Glutamatergic neuron (in vitro differentiated cells): Measurements from ENCODE around the gene GLT1D1. TPM values are rescaled to one million over a fixed set of nuclear protein-coding genes. Genes with fewer than 3 reads are reported as not detected.

Experiments used
- DNase-seq: peaks from one replicate; pipeline ENCODE4 v3.0.0; 2022
- H3K27ac Mint-ChIP-seq: one replicate; pipeline ENCODE4 v1.8.0; 2020; ENCODE audit warnings: mild to moderate bottlenecking, mixed read lengths, inconsistent platforms; ENCODE audit not compliant: unreplicated experiment
- H3K27me3 Mint-ChIP-seq: one replicate; pipeline ENCODE4 v1.8.0; 2020; ENCODE audit warnings: mild to moderate bottlenecking, moderate library complexity, mixed read lengths, inconsistent platforms; ENCODE audit not compliant: unreplicated experiment
- H3K36me3 Mint-ChIP-seq: one replicate; pipeline ENCODE4 v1.8.0; 2020; ENCODE audit warnings: mild to moderate bottlenecking, mixed read lengths, inconsistent platforms; ENCODE audit not compliant: unreplicated experiment
- H3K4me1 Mint-ChIP-seq: one replicate; pipeline ENCODE4 v1.8.0; 2020; ENCODE audit warnings: mild to moderate bottlenecking, low read depth, mixed read lengths, inconsistent platforms; ENCODE audit not compliant: unreplicated experiment
- H3K4me3 Mint-ChIP-seq: one replicate; pipeline ENCODE4 v1.8.0; 2020; ENCODE audit warnings: mild to moderate bottlenecking, mixed read lengths, inconsistent platforms; ENCODE audit not compliant: unreplicated experiment
- H3K9me3 Mint-ChIP-seq: one replicate; pipeline ENCODE4 v1.8.0; 2020; ENCODE audit warnings: mild to moderate bottlenecking, moderate library complexity, mixed read lengths, inconsistent platforms; ENCODE audit not compliant: unreplicated experiment
- total RNA-seq: library from RNA; stranded (reverse); fragmentation: NEBNext Ultra II Directional; extraction: Animal tissue kit (Norgen Biotek cat#: 25700); gene quantifications from one replicate; pipeline ENCODE4 v1.2.1, GENCODE V29; 2021; ENCODE audit not compliant: unreplicated experiment
- TF ChIP-seq, protein P1 (sequence below): fragments of 200-600 bp; sonication (generic); IDR thresholded peaks from one replicate; pipeline ENCODE4 v1.5.0; 2021; ENCODE audit not compliant: partially characterized antibody, unreplicated experiment

GLT1D1 gene
- total RNA-seq, 1 donor from 2014 or later = 4.4 TPM

DNA sequence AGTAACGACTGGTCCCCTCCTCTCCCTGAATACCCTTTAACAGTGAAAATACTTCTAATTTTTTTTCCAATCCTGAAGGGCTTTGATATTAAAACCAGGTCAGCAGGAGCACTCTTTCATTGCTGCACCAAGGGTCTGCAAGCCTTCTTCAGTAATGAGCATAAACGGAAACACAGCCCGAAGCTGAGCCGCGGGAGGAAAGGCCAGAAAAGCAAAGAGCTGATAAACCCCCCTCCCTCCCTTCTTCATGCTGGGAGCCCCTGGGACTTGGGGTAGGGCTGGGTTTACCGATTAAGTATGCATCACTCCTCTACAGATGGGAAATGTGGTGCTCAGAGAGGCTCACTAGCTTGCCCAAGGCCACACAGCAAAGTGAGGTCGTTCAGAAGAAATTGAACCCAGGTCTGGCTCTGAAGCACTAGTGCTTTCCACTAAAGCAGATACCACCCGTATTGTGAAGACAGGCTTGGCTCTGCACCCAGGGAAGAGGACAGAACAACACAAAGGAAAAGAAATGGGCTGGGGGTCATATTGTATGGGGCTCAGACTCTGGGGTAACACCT is 128.8 kb downstream of the GLT1D1 start:
- DNase-seq = no peak
- no peak overlapping the region for H3K4me3 Mint-ChIP-seq
- peaks cover 4% of the 10 kb centered on the region for H3K27me3 Mint-ChIP-seq
- TF ChIP-seq, protein P1, sequence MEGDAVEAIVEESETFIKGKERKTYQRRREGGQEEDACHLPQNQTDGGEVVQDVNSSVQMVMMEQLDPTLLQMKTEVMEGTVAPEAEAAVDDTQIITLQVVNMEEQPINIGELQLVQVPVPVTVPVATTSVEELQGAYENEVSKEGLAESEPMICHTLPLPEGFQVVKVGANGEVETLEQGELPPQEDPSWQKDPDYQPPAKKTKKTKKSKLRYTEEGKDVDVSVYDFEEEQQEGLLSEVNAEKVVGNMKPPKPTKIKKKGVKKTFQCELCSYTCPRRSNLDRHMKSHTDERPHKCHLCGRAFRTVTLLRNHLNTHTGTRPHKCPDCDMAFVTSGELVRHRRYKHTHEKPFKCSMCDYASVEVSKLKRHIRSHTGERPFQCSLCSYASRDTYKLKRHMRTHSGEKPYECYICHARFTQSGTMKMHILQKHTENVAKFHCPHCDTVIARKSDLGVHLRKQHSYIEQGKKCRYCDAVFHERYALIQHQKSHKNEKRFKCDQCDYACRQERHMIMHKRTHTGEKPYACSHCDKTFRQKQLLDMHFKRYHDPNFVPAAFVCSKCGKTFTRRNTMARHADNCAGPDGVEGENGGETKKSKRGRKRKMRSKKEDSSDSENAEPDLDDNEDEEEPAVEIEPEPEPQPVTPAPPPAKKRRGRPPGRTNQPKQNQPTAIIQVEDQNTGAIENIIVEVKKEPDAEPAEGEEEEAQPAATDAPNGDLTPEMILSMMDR = no peak
- H3K36me3 Mint-ChIP-seq = peaks cover 4% of the 10 kb centered on the region
- peaks cover 7% of the 10 kb centered on the region for H3K9me3 Mint-ChIP-seq
- no peaks in the 10 kb centered on the region for H3K4me1 Mint-ChIP-seq
- no peak overlapping the region for H3K27ac Mint-ChIP-seq

- Mint-ChIP-seq H3K4me3 (no peak overlapping the region), H3K27me3 (peaks cover 4% of the 10 kb centered on the region), H3K36me3 (peaks cover 4% of the 10 kb centered on the region), H3K27ac (no peak overlapping the region), H3K4me1 (no peaks in the 10 kb centered on the region), H3K9me3 (peaks cover 7% of the 10 kb centered on the region)
- TF ChIP-seq, protein P1 = no peak
- DNase-seq = no peak
These were observed 129.7 kb downstream of the GLT1D1 start for GRCh38 chr12:128982933-128983332.

DNA sequence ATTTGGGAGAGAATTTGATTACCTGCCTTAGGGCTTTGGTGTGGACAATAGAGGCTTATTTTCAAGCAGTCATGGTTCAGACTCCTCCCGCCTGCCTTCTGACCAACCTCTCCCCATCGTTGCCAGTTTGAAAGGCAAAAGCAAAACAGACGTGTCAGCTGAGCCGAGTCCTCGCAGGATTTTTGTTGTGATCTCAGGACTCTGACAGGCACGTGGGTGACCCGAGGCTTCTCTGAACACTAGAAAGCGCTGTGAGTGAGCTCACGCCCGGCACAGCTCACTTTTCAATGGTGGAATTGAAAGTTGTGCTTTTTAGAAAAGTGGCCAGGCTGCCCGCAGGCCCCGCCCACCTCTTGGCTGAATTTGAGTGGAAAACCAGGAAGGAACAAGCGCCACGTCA is 130.1 kb downstream of the GLT1D1 start:
- Mint-ChIP-seq H3K27me3 (peaks cover 4% of the 10 kb centered on the region), H3K4me3 (no peak overlapping the region), H3K36me3 (peaks cover 1% of the 10 kb centered on the region), H3K4me1 (no peaks in the 10 kb centered on the region), H3K9me3 (peaks cover 7% of the 10 kb centered on the region), H3K27ac (no peak overlapping the region)
- TF ChIP-seq, protein P1 = no peak
- no peak for DNase-seq

GRCh38 chr12:128986957-128987356 is 133.7 kb downstream of the GLT1D1 start:
- H3K9me3 Mint-ChIP-seq = peaks cover 7% of the 10 kb centered on the region
- no peak overlapping the region for H3K4me3 Mint-ChIP-seq
- H3K36me3 Mint-ChIP-seq = peaks cover 5% of the 10 kb centered on the region

GRCh38 chr12:128989287-128989686 is 136.0 kb downstream of the GLT1D1 start:
- peaks cover 7% of the 10 kb centered on the region for H3K27me3 Mint-ChIP-seq
- peaks cover 13% of the 10 kb centered on the region for H3K36me3 Mint-ChIP-seq
- peaks cover 6% of the 10 kb centered on the region for H3K9me3 Mint-ChIP-seq
- no peak for DNase-seq
- H3K27ac Mint-ChIP-seq = no peak overlapping the region
- peaks cover 3% of the 10 kb centered on the region for H3K4me1 Mint-ChIP-seq
- TF ChIP-seq, protein P1 = no peak
- no peak overlapping the region for H3K4me3 Mint-ChIP-seq

More at GRCh38 chr12:128986957-128987356, 133.7 kb downstream of the GLT1D1 start:
- Mint-ChIP-seq H3K27me3 (peaks cover 4% of the 10 kb centered on the region), H3K4me1 (no peaks in the 10 kb centered on the region), H3K27ac (no peak overlapping the region)
- TF ChIP-seq, protein P1 = no peak
- no peak for DNase-seq
